ENCODE results near the gene SYMPK.
A peak's percentile ranks its signal among the peaks of the same experiment; 100 is the strongest.

The SYMPK gene

DNA sequence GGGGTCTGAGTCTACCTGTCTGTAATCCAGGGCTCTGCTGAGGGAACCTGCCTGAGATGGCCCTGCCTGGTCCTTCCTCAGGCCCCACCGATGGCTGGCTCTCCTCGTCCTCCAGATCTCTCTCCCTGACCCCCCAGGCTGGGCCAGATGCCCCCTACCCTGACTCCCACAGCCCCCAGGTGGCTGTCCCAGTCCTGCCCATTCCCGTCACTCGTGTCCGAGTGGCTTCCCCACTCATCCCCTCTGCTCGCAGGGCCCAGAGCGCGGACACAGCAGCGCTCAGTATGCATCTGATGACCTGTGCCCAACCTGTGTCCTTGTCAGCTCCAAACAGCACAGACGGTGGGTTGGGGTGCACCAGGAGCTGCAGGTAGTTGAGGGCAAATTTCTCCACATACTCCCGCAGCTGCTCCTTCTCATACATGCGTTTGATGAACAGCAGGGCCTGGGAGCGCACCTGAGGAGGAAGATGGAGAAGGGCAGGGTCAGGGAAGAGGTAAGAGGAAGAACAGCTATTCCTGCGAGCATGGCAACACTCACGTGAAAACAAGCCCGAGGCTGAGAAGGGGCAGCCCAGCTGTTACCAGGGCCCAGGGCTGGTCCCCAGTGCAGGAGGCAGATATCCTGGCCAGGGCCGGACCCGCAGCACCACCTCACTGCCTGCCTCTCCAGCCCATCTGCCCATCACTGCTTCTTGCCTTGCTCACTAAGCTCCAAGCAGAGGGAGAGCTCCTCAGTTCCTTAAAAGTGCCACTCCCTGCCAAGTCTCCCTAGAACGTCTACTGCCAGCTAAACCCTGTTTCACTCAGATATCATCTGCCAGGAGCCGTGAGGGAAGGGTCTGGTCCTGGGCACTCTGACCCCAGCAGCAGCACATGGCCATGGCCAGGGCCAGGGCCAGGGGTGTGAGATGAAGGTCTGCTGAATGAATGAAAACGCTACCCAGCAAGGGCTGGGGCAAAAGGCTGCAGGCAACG is 36.7 kb downstream of the SYMPK start:
- DNase-seq (ENCODE audit: low read depth in 2 of 2, low spot score in 1 of 2): no peak

DNA sequence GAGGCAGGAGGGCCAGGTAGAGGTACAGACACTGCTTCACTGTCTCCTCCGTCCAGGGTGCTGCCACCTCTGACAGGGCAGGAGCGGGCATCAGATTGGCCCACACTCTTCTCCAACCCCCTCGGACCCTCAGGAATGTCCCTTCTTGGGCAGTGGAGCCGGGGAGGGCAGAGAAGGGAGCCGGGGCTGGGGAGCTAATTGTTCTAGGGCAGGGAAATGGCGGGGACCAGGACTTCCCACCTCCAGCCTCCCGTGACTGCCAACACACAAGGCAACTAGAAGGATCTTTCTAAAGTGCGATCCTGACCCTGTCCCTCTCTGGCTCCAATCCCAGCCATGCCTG is 37.7 kb downstream of the SYMPK start:
- DNase-seq (ENCODE audit: low read depth in 2 of 2, low spot score in 1 of 2): no peak

GRCh38 chr19:45824531-45825262 is 38.2 kb downstream of the SYMPK start:
- DNase-seq (ENCODE audit: low read depth in 2 of 2, low spot score in 1 of 2): no peak

DNA sequence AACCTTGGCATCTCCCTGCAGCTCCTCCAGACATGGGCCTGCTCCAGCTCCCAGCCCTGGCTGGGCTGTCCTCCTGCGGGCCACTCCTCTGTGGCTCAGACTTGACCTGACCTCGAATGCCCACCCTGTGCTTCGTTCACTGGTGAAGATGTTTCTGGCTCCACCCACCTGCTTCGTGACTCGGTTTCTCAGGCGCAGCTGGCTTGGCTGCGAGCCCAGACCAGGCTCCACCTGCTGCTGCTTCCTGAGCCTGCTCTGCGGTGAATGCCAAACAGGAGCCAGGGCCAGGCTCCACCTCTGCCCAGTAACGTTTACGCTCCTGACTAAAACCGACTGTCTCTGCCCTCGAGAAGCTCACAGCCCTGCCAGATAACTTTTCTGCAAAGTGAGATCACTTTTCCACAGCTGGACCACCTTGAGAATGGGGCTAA is 38.9 kb downstream of the SYMPK start:
- DNase-seq (ENCODE audit: low read depth in 2 of 2, low spot score in 1 of 2): no peak

DNA sequence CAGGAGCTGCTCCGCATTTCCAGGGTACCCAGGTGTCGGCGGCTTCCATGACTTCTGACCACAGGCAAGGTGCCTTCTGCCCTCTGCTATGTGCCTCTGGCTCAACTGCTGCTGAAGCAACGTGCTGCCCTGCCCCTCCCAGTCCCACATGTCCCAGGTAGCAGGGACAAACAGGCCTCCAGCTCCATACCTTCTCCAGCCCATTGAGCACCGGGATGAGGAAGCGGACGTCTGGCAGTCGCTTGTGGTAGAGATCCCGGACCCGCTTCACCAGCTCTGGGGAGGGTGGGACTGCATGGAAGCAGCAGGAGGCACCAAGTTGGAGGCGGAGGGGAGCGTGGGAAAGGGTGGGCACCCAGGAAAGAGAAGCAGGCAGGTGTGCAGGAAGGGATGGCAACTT is 39.8 kb downstream of the SYMPK start:
- no peak for DNase-seq (ENCODE audit: low read depth in 2 of 2, low spot score in 1 of 2)

- DNase-seq (ENCODE audit: low read depth in 2 of 2, low spot score in 1 of 2): no peak
Observed at GRCh38 chr19:45822716-45823115, 40.2 kb downstream of the SYMPK start.

DNA sequence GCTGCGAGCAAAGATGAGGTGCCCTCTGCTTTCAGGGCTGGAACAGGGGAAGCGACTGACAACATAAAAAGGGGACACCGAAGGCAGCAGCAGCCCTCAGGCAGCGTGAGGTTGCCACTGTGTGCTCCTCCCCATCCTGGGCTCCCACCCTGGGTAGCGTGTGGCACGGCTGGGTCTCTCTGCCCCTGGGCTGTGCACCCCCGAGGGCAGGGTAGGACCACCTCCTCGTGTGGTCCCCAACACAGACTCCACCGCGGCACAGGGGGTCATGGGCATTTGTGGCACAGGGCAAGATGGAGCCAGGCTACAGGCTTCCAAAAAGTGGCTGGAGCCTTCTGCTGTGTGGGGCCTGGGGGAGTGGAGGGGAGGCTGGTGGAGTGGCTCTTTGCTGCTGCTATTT is 41.4 kb downstream of the SYMPK start:
- no peak for DNase-seq (ENCODE audit: low read depth in 2 of 2, low spot score in 1 of 2)

- DNase-seq (ENCODE audit: low read depth in 2 of 2, low spot score in 1 of 2): no peak
Observed at GRCh38 chr19:45821103-45821521, 41.8 kb downstream of the SYMPK start.

GRCh38 chr19:45820413-45821102 is 42.4 kb downstream of the SYMPK start:
- no peak for DNase-seq (ENCODE audit: low read depth in 2 of 2, low spot score in 1 of 2)

DNA sequence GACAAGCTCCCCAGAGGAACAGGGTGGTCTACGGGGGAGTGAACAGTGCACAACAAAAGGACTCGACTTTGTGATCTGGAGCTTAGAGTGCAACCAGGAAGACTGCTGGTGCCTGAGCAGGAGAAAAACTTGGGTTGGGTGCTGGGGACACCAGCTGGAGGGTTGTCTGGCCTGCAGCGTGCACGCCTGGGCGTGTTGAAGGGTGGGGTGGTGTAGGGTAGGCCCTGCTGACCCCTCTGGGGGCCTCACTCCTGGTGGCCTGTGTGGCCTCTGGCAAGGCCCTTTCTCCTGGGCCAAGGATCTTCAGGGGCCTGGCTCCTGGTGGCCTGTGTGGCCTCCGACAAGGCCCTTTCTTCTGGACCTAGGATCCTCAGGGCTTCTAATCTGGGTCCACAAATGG is 43.2 kb downstream of the SYMPK start:
- DNase-seq (ENCODE audit: low read depth in 2 of 2, low spot score in 1 of 2): no peak

DNA sequence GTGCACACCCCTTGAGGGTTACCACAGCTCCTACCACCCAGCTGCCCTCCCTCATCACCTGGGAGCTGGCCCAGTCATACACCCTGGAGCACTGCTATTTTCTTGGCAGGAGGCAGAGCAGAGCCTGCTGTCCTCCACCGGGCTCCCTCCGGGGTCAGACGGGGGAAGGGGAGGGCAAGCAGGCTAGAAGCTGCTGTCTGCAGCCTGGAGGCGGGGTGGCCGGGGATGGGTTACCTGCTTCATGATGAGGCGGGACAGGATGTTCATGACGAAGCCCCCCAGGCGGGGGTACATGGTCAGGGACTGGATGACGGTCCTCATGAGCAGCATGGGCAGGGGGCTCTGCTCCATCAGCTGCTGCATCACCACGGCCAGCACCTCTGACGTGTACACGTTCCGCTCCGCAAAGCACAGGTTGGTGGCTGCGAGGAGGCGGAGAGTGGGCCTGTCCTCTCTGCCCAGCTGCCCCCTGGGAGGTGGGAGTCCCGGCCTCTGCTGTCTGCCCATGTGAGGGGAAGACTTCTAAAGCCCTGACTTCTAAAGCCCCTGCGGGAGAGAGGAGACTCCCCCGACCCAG is 45.1 kb downstream of the SYMPK start:
- DNase-seq (ENCODE audit: low read depth in 2 of 2, low spot score in 1 of 2): no peak

DNA sequence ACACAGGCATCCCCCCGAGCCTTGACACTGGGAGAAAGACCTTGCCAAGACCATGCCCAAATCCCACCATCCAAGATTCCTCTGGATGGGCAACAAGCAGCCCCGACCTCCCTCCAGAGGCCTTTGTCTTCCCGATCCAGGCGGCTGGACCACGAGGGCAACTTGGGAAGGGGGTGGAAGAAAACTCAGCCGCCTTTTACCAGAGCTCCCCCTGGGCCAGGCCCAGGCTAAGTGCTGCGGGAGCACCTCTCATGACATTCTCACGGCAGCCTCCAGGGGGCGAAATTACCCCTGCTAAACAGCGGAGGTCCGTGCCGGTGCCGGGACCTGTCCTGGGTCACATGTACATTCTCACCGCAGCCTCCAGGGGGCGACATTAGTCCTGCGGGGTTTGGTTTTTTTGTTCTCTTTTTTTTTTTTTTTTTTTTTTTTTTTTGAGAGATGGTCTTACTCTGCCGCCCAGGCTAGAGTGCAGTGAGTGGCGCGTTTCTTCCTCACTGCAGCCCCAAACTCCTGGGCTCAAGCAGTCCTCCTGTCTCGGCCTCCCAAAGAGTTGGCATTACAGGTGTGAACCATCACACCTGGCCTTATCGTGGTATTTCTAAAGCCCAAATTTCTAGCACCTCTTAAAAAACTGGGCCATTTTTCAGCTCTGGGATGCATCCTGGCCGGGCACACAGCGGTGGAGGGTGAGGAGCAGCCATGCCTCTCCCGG is 45.8 kb downstream of the SYMPK start:
- peak; percentile 88 to 96 for DNase-seq (ENCODE audit: low read depth in 2 of 2, low spot score in 1 of 2)

DNA sequence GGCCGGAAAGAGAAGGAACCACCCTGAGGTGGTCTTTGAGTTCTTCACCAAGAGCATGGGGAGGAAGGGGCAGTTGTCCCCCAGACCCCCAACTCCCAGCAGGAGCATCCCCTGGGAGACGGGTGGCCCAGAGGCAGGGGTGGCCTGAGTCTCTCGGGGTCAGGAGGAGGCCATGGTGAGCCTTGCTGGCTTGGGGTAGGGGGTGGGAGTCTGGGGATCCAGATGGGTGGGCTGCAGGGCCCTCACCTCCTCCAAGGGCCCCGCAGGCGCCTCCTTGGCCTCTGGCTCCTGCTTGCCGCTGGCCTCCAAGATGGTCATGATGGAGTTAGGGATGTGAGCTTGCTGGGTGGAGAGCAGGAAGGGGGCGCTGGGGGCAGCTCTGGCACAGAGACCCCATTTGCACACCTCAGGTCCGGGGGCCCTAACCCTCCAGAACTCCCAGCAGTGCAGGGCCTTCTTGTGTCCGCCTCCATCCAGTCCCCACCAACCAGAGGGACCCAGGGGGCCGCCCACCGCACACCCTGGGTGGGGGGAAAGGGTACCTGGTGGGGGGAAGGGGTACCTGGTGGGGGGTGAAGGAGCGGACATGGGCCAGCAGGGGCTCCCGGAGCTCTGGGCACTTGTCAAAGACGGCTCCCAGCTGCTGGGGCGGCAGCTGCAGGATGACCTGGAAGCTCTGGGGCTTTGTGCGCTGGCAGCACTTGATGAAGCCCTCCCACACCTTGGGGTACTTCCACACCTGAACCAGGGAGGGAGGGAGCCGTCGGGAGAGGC is 46.5 kb downstream of the SYMPK start:
- DNase-seq (ENCODE audit: low read depth in 2 of 2, low spot score in 1 of 2): no peak

GRCh38 chr19:45815481-45816216 is 47.3 kb downstream of the SYMPK start:
- DNase-seq (ENCODE audit: low read depth in 2 of 2, low spot score in 1 of 2): no peak

- no peak for DNase-seq (ENCODE audit: low read depth in 2 of 2, low spot score in 1 of 2)
Observed at GRCh38 chr19:45814851-45815480, 48.0 kb downstream of the SYMPK start, which contains the start of gene RSPH6A. TSS of gene RSPH6A (minus strand) at chr19:45815308. CDS start at chr19:45815176, 132 bp downstream.

DNA sequence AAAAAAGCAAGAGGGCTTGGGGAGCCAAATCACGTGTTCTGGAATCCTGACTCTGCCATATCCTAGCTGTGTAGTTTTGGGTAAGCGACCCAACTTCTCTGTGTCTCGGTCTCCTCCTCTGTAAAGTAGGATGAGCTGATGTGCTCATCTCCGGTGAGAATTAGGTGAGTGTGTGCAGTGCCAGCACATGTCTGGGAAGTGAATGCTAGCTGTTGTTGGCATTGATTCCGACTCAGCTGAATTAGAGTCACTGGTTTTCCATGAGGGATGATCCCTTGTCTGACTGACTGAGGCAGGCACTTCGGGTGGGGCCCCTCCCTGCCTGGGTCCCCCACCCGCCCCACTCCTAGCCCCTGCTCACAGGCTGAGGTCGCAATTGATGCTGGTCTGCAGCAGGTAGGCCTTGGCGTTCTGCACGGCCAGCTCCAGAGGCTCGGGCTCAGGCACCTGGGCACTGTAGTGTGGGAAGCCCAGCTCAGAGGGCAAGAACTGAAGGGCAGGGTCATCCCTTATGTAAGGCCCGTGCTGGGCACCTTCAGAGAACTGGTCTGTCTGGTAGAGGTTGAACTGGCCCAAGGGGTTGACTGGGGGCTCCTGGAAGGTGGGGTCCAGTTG is 48.7 kb downstream of the SYMPK start:
- no peak for DNase-seq (ENCODE audit: low read depth in 2 of 2, low spot score in 1 of 2)

DNA sequence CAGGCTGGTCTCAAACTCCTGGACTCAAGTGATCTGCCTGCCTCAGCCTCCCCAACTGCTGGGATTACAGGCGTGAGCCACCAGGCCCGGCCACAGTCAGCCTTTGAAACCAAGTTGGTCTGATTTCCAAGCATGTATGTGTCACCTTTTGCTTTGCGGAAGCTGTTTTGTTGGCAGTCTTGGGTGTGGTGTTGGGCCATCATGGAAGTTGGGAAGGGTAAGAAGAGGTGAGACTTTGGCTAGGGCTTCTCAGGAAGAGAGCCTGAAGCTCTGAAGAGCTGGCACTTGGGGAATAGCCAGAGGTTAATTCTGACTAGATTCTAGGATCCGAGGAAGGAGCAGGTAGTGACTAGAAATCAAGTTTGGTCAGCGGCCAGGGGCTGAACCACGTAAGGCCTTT is 50.6 kb downstream of the SYMPK start:
- DNase-seq (ENCODE audit: low read depth in 2 of 2, low spot score in 1 of 2): no peak

DNA sequence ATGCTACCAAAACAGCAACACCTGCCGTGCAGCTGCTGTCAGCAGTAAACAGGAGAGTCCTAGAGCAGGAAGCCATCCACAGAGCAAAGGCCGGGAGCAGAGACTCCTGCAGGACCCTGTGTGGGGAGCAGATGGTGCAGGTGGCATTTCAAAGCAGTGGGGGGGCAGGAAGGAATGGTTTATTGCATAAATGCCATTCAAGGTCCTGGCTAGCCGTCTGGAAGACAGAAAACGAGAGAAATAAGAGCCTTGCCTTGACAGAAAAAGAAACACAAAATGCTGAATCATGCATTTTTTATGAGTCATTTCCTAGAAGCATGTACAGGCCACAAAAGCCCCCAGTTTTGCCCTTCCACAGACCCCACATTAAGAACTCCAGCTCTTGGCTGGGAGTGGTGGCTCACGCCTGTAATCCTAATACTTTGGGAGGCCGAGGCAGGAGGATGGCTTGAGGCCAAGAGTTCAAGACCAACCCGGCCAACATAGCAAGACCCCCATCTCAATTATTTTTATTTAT is 53.2 kb downstream of the SYMPK start:
- no peak for DNase-seq (ENCODE audit: low read depth in 2 of 2, low spot score in 1 of 2)

All from stimulated activated CD8-positive, alpha-beta memory T cell treated with anti-CD3 and anti-CD28 coated beads, Interleukin-4, amount 100 ng/mL, for 4 hours (primary cell).